Nephron (organoid): Measurements from ENCODE around the gene SLCO3A1.

Source experiments
- H3K27ac Mint-ChIP-seq, 3 experiments: 2 replicates each; pipeline ENCODE4 v1.8.0; 2020; ENCODE audit warnings: mixed read lengths in 3 of 3, mild to moderate bottlenecking in 2 of 3, moderate library complexity in 1 of 3
- H3K27me3 Mint-ChIP-seq: 2 replicates; pipeline ENCODE4 v1.8.0; 2021; ENCODE audit warnings: low read depth, mild to moderate bottlenecking, moderate library complexity, mixed read lengths
- H3K36me3 Mint-ChIP-seq: 2 replicates; pipeline ENCODE4 v1.8.0; 2020; ENCODE audit warnings: low read depth, mixed read lengths
- H3K4me1 Mint-ChIP-seq: 2 replicates; pipeline ENCODE4 v1.8.0; 2020; ENCODE audit warnings: mixed read lengths
- H3K4me3 Mint-ChIP-seq, 3 experiments: 2 replicates each; pipeline ENCODE4 v1.8.0; 2020; ENCODE audit warnings: mild to moderate bottlenecking in 3 of 3, mixed read lengths in 3 of 3, moderate library complexity in 2 of 3
- H3K9me3 Mint-ChIP-seq: 2 replicates; pipeline ENCODE4 v1.8.0; 2020; ENCODE audit warnings: mixed read lengths
- TF ChIP-seq, protein P1 (sequence below), 3 experiments: fragments of 200-600 bp; sonication (generic); IDR thresholded peaks; one replicate each; pipeline ENCODE4 v1.5.0; 2021; ENCODE audit warnings: antibody characterized with exemption in 3 of 3; ENCODE audit not compliant: unreplicated experiment in 3 of 3

SLCO3A1 gene

DNA sequence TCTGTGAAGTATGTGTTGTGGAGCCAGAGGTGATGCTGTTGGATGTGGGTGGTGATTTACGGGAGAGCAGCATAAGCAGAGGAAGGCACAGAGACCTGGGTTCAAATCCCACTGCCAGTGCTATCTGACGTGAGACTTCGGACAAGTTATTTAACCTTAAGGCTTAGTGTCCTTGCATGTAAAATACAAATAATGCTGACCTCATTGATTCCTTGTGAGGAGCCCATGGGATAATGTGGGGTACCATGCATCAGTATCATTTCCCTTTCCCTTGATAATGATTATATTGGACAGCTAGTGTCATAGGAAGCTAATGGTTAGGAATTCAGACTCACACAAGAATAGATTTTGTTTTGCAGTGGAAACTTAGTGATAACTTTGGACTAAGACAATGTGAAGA is 141.6 kb downstream of the SLCO3A1 start:
- Mint-ChIP-seq H3K36me3 (no peaks in the 10 kb centered on the region), H3K9me3 (peaks cover 6% of the 10 kb centered on the region), H3K4me1 (no peaks in the 10 kb centered on the region), H3K27ac (no peak overlapping the region), H3K27me3 (peaks cover 2% of the 10 kb centered on the region), H3K4me3 (no peak overlapping the region)
- TF ChIP-seq, protein P1, sequence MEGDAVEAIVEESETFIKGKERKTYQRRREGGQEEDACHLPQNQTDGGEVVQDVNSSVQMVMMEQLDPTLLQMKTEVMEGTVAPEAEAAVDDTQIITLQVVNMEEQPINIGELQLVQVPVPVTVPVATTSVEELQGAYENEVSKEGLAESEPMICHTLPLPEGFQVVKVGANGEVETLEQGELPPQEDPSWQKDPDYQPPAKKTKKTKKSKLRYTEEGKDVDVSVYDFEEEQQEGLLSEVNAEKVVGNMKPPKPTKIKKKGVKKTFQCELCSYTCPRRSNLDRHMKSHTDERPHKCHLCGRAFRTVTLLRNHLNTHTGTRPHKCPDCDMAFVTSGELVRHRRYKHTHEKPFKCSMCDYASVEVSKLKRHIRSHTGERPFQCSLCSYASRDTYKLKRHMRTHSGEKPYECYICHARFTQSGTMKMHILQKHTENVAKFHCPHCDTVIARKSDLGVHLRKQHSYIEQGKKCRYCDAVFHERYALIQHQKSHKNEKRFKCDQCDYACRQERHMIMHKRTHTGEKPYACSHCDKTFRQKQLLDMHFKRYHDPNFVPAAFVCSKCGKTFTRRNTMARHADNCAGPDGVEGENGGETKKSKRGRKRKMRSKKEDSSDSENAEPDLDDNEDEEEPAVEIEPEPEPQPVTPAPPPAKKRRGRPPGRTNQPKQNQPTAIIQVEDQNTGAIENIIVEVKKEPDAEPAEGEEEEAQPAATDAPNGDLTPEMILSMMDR (IDR thresholded peaks at IDR 0.05; ENCODE audit: unreplicated experiment in 3 of 3), result no peak

DNA sequence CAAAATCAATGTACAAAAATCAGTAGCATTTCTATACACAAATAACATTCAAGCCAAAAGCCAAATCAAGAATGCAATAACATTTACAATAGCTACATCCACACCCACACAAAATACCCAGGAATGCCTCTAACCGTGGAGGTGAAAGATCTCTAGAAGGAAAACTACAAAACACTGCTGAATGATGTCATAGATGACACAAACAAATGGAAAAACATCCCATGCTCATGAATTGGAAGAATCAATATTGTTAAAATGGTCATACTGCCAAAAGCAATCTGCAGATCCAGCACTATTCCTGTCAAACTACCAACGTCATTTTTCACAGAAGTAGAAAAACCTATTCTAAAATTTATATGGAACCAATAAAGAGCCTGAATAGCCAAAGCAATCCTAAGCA is 143.7 kb downstream of the SLCO3A1 start:
- TF ChIP-seq, protein P1 (IDR thresholded peaks at IDR 0.05; ENCODE audit: unreplicated experiment in 3 of 3), result no peak
- H3K36me3 Mint-ChIP-seq, result no peaks in the 10 kb centered on the region
- H3K27ac Mint-ChIP-seq, result no peak overlapping the region
- H3K4me1 Mint-ChIP-seq, result no peaks in the 10 kb centered on the region
- no peaks in the 10 kb centered on the region for H3K27me3 Mint-ChIP-seq
- no peak overlapping the region for H3K4me3 Mint-ChIP-seq
- peaks cover 6% of the 10 kb centered on the region for H3K9me3 Mint-ChIP-seq

DNA sequence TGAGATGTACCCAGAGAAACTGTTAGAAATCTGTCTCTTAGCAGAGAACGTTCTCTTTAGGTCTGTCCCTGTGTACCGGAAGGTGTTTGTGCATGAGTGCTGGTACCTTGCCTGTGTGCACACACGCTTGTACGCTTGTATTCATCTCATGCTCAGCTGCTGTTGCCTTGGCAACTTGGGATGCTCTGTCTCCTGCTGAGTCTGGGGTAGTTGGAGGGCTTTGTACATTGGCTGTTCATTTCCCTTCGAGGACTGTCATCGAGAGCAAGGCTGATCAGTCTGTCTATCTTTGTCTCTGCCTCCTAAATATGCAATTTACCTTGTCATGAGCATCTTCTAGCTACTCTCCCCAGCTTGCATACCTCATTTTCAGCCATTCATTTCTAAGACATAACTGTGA is 147.2 kb downstream of the SLCO3A1 start:
- H3K36me3 Mint-ChIP-seq, result no peaks in the 10 kb centered on the region
- H3K4me1 Mint-ChIP-seq, result no peaks in the 10 kb centered on the region
- H3K9me3 Mint-ChIP-seq, result peaks cover 6% of the 10 kb centered on the region
- peaks cover 4% of the 10 kb centered on the region for H3K27me3 Mint-ChIP-seq
- TF ChIP-seq, protein P1 (IDR thresholded peaks at IDR 0.05; ENCODE audit: unreplicated experiment in 3 of 3), result no peak
- no peak overlapping the region for H3K4me3 Mint-ChIP-seq
- H3K27ac Mint-ChIP-seq, result no peak overlapping the region

DNA sequence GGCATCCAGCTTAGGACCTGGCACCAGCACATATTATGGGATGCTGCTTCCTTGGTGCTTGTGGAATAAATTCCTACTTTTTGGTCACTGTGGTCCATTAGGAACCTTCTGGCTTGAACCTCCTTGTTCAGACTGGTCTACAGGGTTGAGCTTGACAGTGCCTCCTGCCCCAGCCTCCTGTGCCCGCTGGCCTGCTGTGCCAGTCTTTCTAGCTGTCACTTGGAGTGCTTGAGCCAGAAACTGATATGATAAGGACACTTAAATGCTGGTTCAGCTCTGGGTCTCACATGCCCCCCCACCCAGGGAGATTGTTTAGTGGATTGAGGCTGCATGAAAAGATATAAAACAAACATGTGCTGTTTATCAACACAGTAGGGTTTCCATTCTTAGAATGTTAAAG is 147.8 kb downstream of the SLCO3A1 start:
- Mint-ChIP-seq H3K9me3 (peaks cover 6% of the 10 kb centered on the region), H3K27ac (no peak overlapping the region), H3K4me3 (no peak overlapping the region), H3K4me1 (no peaks in the 10 kb centered on the region), H3K27me3 (peaks cover 4% of the 10 kb centered on the region), H3K36me3 (no peaks in the 10 kb centered on the region)
- TF ChIP-seq, protein P1 (IDR thresholded peaks at IDR 0.05; ENCODE audit: unreplicated experiment in 3 of 3), result no peak

DNA sequence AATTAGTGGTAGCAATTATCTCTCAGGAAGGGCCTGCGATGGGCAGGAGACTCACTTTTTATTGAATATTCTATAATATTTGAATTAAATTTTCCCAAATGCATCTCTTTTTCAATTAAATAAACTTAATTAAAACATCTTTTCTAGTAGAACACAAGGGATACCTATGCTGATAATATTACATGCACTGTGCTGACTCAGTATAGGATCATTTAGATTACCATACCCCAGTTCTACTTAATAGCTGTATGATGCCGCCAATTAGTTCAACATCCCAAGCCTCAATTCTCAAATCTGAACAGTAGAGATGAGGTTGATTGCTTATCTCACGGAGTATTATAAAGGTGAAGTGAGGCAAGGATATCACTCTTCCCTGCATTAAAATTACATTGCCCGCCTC is 149.2 kb downstream of the SLCO3A1 start:
- H3K36me3 Mint-ChIP-seq, result no peaks in the 10 kb centered on the region
- peaks cover 8% of the 10 kb centered on the region for H3K27me3 Mint-ChIP-seq
- TF ChIP-seq, protein P1 (IDR thresholded peaks at IDR 0.05; ENCODE audit: unreplicated experiment in 3 of 3), result no peak
- no peak overlapping the region for H3K4me3 Mint-ChIP-seq
- no peaks in the 10 kb centered on the region for H3K9me3 Mint-ChIP-seq
- H3K4me1 Mint-ChIP-seq, result no peaks in the 10 kb centered on the region
- H3K27ac Mint-ChIP-seq, result no peak overlapping the region

DNA sequence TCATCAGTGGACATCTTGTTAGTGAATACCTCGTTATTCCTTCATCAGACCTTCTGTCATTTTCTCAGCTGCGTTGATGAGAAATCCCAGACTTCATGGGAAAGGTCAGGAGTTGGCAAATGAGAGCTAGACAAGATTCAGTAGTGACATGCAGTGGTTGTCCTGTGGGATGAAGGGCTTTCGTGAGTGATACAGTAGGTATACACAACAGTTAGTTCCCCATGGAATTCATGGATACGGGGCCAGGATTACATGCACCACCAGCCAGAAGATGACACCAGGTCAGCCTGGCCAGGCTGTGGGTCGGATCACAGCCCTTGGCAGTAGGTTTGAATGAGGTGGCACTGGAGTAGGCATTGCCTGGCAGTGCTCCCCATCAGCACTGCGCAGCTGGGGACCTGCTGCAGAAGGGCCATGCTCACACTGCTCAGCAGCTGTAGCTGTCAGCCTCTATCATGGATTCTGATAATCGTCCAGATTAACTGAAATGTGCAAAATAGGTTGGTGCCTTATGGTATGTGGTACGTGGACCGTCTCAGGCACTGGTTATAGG is 150.1 kb downstream of the SLCO3A1 start:
- Mint-ChIP-seq H3K4me3 (no peak overlapping the region), H3K27me3 (peaks cover 8% of the 10 kb centered on the region), H3K36me3 (no peaks in the 10 kb centered on the region), H3K9me3 (no peaks in the 10 kb centered on the region), H3K4me1 (no peaks in the 10 kb centered on the region), H3K27ac (no peak overlapping the region)
- TF ChIP-seq, protein P1 (IDR thresholded peaks at IDR 0.05; ENCODE audit: unreplicated experiment in 3 of 3), result no peak
